GM12878 (cell line): Measurements from ENCODE around the gene HSPA12A. TPM values are rescaled to one million over a fixed set of nuclear protein-coding genes. Genes with fewer than 3 reads are reported as not detected.

Experiments used
- ATAC-seq: fragments of 200-7000 bp; cut with Tn5 transposase; 3 replicates; pipeline ENCODE4 v1.9.1; 2020; ENCODE audit warnings: mild to moderate bottlenecking, moderate library complexity
- BruUV-seq: library from RNA; stranded (reverse); fragments of 400-500 nt; replicated peaks from 2 replicates; lab custom pipeline; 2021; lab: Mats Ljungman, UMichigan
- CTCF ChIA-PET: fragments of 300-600 bp; sonication (Branson Sonifier 250); formaldehyde crosslinking; extraction: SDS; loops from one replicate; lab custom pipeline; 2021; ENCODE audit warnings: inconsistent platforms; lab: Yijun Ruan, JAX
- POLR2A ChIA-PET: fragments of 350-600 bp; formaldehyde crosslinking; extraction: SDS; loops from one replicate; lab custom pipeline; 2021; ENCODE audit warnings: inconsistent platforms; lab: Charles Lee
- RAD21 ChIA-PET: fragments of 300-600 bp; sonication (Branson Sonifier 250); formaldehyde crosslinking; loops from one replicate; lab custom pipeline; 2023; ENCODE audit warnings: antibody characterized with exemption; ENCODE audit not compliant: unreplicated experiment; lab: Charles Lee
- SMC1A ChIA-PET: fragments of 300-600 bp; sonication (Branson Sonifier 250); formaldehyde crosslinking; loops from one replicate; lab custom pipeline; 2023; ENCODE audit not compliant: unreplicated experiment, uncharacterized antibody; lab: Charles Lee
- DNase-seq: peaks from one replicate; pipeline ENCODE4 v3.0.0-alpha.2; 2011; ENCODE audit warnings: low read depth, low spot score
- FAIRE-seq: peaks from 3 replicates; lab custom pipeline; 2011; peaks lifted over from hg19 to GRCh38; lab: Jason Lieb, UNC
- H2AFZ ChIP-seq: 2 replicates; pipeline ENCODE4 v1.6.0; 2011; ENCODE audit warnings: low read depth, low read length, control low read depth; ENCODE audit not compliant: control insufficient read depth
- H3K27ac ChIP-seq: 2 replicates; pipeline ENCODE4 v1.5.1; 2011; ENCODE audit warnings: control low read depth; ENCODE audit not compliant: control insufficient read depth, insufficient read depth
- H3K27me3 ChIP-seq, 2 experiments: replicated peaks in 1 of 2; 2 replicates each; pipeline versions ENCODE4 v1.6.0 to v1.6.1; 2011; ENCODE audit warnings: low read length in 1 of 2; ENCODE audit not compliant: control insufficient read depth in 2 of 2, insufficient read depth in 2 of 2
- H3K36me3 ChIP-seq, 2 experiments: 2 replicates each; pipeline ENCODE4 v1.5.1; 2011; ENCODE audit warnings: low read length in 1 of 2; ENCODE audit not compliant: control insufficient read depth in 2 of 2, insufficient read depth in 2 of 2
- H3K4me1 ChIP-seq: 2 replicates; pipeline ENCODE4 v1.6.1; 2011; ENCODE audit warnings: mild to moderate bottlenecking, low read length, moderate library complexity, mixed read lengths; ENCODE audit not compliant: control insufficient read depth, insufficient read depth
- H3K4me2 ChIP-seq: 2 replicates; pipeline ENCODE4 v1.6.0; 2011; ENCODE audit warnings: control low read depth; ENCODE audit not compliant: control insufficient read depth, insufficient read depth
- H3K4me3 ChIP-seq: fragments of 200-600 bp; sonication (generic); 2 replicates; pipeline ENCODE4 v1.5.1; 2016
- H3K79me2 ChIP-seq: 2 replicates; pipeline ENCODE4 v1.6.0; 2011; ENCODE audit warnings: low read length; ENCODE audit not compliant: control insufficient read depth, insufficient read depth
- H3K9ac ChIP-seq: 2 replicates; pipeline ENCODE4 v1.8.0; 2011; ENCODE audit warnings: low read length, control low read depth, mixed read lengths; ENCODE audit not compliant: control insufficient read depth, insufficient read depth
- H3K9me3 ChIP-seq: replicated peaks from 3 replicates; pipeline ENCODE4 v1.5.1; 2011; ENCODE audit warnings: mild to moderate bottlenecking, low read length; ENCODE audit not compliant: control insufficient read depth, insufficient read depth
- H4K20me1 ChIP-seq: 2 replicates; pipeline ENCODE4 v1.6.0; 2011; ENCODE audit not compliant: control insufficient read depth, insufficient read depth
- ATF7 ChIP-seq: fragments of 450-650 bp; IDR thresholded peaks from 2 replicates; pipeline ENCODE4 v1.6.1; 2016; ENCODE audit warnings: low read depth, mild to moderate bottlenecking
- MEF2B ChIP-seq: fragments of 450-650 bp; IDR thresholded peaks from 2 replicates; pipeline ENCODE4 v1.6.1; 2018; ENCODE audit warnings: mild to moderate bottlenecking, moderate library complexity; ENCODE audit not compliant: partially characterized antibody, poor library complexity, severe bottlenecking
- SRF ChIP-seq, 2 experiments: IDR thresholded peaks; 2 replicates each; pipeline ENCODE4 v1.6.1; 2011; ENCODE audit warnings: low read depth in 2 of 2, low read length in 2 of 2, mild to moderate bottlenecking in 1 of 2, moderate library complexity in 1 of 2
- STAT1 ChIP-seq: fragments of 450-650 bp; conservative IDR thresholded peaks from 2 replicates; pipeline ENCODE4 v1.6.1; 2014; ENCODE audit warnings: antibody characterized with exemption, mild to moderate bottlenecking
- ZNF622 ChIP-seq: fragments of 450-650 bp; IDR thresholded peaks from 2 replicates; pipeline ENCODE4 v1.6.1; 2017; ENCODE audit warnings: mild to moderate bottlenecking, inconsistent platforms
- WGBS: methylation state at CpG from one replicate; pipeline ENCODE4 v1.1.6; 2016; ENCODE audit warnings: low lambda C conversion rate; ENCODE audit not compliant: insufficient replicate concordance, insufficient coverage; ENCODE audit errors: missing lambda C conversion rate; 5-methylcytosine and 5-hydroxymethylcytosine counted together
- in situ Hi-C: fragments of 300-500 bp; cut with MboI; formaldehyde crosslinking; loops from 9 replicates; pipeline ENCODE4 v1.14.3; 2018; ENCODE audit warnings: mixed read lengths
- intact Hi-C: fragments of 100-400 bp; cut with micrococcal nuclease; formaldehyde crosslinking; loops from one replicate; pipeline ENCODE4 v1.14.2; 2022; ENCODE audit not compliant: unreplicated experiment
- polyA plus RNA-seq, 11 experiments: library from polyadenylated mRNA; depleted of rRNA in 4 of 11; unstranded in 6 of 11; stranded (reverse) in 5 of 11; fragments of >200 nt; fragmentation: Nextera tagmentation in 4 of 11; fragmentation: Illumina TruSeq in 1 of 11; extraction: Ambion mirVana in 4 of 11; extraction: Trizol in 1 of 11; gene quantifications; 1 replicate in 1 of 11; 2 replicates in 10 of 11; pipeline versions ENCODE4 v1.2.1 to v1.2.3, GENCODE V29; 2011 to 2016; ENCODE audit warnings: inconsistent platforms in 2 of 11, missing spikeins in 2 of 11, low read depth in 1 of 11
- total RNA-seq, 4 experiments: library from RNA; depleted of rRNA in 3 of 4; stranded (reverse); fragments of >200 nt in 3 of 4; fragmentation: Illumina TruSeq in 1 of 4; extraction: Trizol in 1 of 4; gene quantifications; 2 replicates each; pipeline versions ENCODE4 v1.2.1 to v1.2.3, GENCODE V29; 2013 to 2021
- TF ChIP-seq, protein P1 (sequence below): IDR thresholded peaks from 2 replicates; pipeline ENCODE4 v1.6.1; 2011; ENCODE audit warnings: mild to moderate bottlenecking, low read depth, low read length, moderate library complexity; ENCODE audit not compliant: insufficient replicate concordance
- TF ChIP-seq, protein P2 (sequence below): fragments of 450-650 bp; formaldehyde crosslinking; IDR thresholded peaks from 2 replicates; pipeline ENCODE4 v1.4.0; 2020; ENCODE audit warnings: mild to moderate bottlenecking, moderate library complexity
- TF ChIP-seq, protein P3 (sequence below): fragments of 450-650 bp; IDR thresholded peaks from 2 replicates; pipeline ENCODE4 v1.6.1; 2017; ENCODE audit warnings: mild to moderate bottlenecking
- TF ChIP-seq, protein P4 (sequence below): IDR thresholded peaks from 2 replicates; pipeline ENCODE4 v1.6.1; 2011; ENCODE audit warnings: borderline replicate concordance, low read depth, mild to moderate bottlenecking, moderate library complexity, mixed read lengths, low read length; ENCODE audit not compliant: insufficient read depth; ENCODE audit errors: extremely low read length
- TF ChIP-seq, protein P5 (sequence below): fragments of 450-650 bp; IDR thresholded peaks from 2 replicates; pipeline ENCODE4 v1.6.1; 2017; ENCODE audit warnings: antibody characterized with exemption, mild to moderate bottlenecking, moderate library complexity

HSPA12A gene
- total and polyA plus RNA-seq, 10 of the 15 experiments (the other 5 are each of a cell fraction or from before 2014, with no cell fraction given): 0.90 to 20.2 (median 2.8) TPM

DNA sequence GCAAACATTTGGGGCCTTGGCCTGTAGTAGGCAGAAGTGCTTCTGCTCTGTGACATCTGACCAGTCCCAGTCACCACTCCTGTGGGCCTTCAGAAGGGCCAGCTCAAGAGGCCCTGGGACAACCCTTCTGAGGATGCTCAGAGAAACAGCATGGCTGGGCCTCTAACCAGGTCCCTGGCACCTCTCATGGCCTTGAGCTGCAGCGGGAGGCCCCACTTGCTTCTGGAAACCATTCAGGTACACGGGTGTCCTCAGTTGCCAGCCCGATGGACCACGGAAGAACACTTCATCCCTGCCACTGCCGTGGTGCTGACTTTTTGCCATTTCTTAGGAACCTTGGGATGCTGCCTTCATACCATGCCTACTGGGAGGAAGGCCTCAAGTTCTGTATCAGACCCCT lies 57.6 kb downstream of the HSPA12A start (continued):
- TF ChIP-seq, protein P1, sequence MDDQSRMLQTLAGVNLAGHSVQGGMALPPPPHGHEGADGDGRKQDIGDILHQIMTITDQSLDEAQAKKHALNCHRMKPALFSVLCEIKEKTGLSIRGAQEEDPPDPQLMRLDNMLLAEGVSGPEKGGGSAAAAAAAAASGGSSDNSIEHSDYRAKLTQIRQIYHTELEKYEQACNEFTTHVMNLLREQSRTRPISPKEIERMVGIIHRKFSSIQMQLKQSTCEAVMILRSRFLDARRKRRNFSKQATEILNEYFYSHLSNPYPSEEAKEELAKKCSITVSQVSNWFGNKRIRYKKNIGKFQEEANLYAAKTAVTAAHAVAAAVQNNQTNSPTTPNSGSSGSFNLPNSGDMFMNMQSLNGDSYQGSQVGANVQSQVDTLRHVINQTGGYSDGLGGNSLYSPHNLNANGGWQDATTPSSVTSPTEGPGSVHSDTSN: no peak
- TF ChIP-seq, protein P2, sequence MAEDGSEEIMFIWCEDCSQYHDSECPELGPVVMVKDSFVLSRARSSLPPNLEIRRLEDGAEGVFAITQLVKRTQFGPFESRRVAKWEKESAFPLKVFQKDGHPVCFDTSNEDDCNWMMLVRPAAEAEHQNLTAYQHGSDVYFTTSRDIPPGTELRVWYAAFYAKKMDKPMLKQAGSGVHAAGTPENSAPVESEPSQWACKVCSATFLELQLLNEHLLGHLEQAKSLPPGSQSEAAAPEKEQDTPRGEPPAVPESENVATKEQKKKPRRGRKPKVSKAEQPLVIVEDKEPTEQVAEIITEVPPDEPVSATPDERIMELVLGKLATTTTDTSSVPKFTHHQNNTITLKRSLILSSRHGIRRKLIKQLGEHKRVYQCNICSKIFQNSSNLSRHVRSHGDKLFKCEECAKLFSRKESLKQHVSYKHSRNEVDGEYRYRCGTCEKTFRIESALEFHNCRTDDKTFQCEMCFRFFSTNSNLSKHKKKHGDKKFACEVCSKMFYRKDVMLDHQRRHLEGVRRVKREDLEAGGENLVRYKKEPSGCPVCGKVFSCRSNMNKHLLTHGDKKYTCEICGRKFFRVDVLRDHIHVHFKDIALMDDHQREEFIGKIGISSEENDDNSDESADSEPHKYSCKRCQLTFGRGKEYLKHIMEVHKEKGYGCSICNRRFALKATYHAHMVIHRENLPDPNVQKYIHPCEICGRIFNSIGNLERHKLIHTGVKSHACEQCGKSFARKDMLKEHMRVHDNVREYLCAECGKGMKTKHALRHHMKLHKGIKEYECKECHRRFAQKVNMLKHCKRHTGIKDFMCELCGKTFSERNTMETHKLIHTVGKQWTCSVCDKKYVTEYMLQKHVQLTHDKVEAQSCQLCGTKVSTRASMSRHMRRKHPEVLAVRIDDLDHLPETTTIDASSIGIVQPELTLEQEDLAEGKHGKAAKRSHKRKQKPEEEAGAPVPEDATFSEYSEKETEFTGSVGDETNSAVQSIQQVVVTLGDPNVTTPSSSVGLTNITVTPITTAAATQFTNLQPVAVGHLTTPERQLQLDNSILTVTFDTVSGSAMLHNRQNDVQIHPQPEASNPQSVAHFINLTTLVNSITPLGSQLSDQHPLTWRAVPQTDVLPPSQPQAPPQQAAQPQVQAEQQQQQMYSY (CRISPR knock-in tag): no peak
- TF ChIP-seq, protein P3, sequence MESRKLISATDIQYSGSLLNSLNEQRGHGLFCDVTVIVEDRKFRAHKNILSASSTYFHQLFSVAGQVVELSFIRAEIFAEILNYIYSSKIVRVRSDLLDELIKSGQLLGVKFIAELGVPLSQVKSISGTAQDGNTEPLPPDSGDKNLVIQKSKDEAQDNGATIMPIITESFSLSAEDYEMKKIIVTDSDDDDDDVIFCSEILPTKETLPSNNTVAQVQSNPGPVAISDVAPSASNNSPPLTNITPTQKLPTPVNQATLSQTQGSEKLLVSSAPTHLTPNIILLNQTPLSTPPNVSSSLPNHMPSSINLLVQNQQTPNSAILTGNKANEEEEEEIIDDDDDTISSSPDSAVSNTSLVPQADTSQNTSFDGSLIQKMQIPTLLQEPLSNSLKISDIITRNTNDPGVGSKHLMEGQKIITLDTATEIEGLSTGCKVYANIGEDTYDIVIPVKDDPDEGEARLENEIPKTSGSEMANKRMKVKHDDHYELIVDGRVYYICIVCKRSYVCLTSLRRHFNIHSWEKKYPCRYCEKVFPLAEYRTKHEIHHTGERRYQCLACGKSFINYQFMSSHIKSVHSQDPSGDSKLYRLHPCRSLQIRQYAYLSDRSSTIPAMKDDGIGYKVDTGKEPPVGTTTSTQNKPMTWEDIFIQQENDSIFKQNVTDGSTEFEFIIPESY: no peak

DNA sequence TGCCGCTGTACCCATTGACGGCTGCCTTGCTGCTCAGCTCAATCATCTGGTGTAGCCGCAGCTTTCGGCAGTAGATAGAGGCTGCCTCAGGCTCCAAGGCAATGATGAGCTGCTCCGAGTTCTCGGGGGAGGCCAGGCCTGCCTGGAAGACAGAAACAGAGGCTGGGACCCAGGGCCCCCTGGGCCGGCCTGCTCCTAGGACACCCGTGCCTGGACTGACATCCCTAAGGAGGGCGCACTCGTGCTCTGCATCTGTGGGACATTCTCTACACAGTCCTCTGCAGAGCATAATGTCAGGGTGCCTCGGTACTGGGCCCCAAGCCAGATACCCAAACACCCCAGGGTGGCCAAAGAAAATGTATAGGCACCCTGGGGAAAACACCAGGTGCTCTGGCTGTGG lies 58.5 kb downstream of the HSPA12A start:
- no TSS peak for BruUV-seq
- Histone ChIP-seq H3K4me3 (no peak overlapping the region), H3K9ac (no peak overlapping the region), H3K79me2 (no peaks in the 10 kb centered on the region), H3K36me3 (no peaks in the 10 kb centered on the region), H2AFZ (no peak overlapping the region), H3K4me1 (no peaks in the 10 kb centered on the region), H4K20me1 (no peaks in the 10 kb centered on the region), H3K4me2 (no peak overlapping the region), H3K27me3 (no peaks in the 10 kb centered on the region), H3K9me3 (no peaks in the 10 kb centered on the region), H3K27ac (no peak overlapping the region)
- POLR2A ChIA-PET: no interaction called here
- FAIRE-seq (no peak), DNase-seq (no peak), ATAC-seq (no peak)
- RAD21 ChIA-PET: interaction anchor here (1.5 kb wide), 1 partner anchor 492 kb away, joined by 4 read pairs; no protein-coding TSS in a partner anchor
- TF ChIP-seq, protein P4, sequence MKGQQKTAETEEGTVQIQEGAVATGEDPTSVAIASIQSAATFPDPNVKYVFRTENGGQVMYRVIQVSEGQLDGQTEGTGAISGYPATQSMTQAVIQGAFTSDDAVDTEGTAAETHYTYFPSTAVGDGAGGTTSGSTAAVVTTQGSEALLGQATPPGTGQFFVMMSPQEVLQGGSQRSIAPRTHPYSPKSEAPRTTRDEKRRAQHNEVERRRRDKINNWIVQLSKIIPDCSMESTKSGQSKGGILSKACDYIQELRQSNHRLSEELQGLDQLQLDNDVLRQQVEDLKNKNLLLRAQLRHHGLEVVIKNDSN: no peak
- TF ChIP-seq STAT1 (no peak), ZNF622 (no peak), MEF2B (no peak), ATF7 (no peak), SRF (IDR thresholded peaks at IDR 0.05; ENCODE audit: low read depth in 2 of 2, low read length in 2 of 2) (no peak)
- TF ChIP-seq, protein P5, sequence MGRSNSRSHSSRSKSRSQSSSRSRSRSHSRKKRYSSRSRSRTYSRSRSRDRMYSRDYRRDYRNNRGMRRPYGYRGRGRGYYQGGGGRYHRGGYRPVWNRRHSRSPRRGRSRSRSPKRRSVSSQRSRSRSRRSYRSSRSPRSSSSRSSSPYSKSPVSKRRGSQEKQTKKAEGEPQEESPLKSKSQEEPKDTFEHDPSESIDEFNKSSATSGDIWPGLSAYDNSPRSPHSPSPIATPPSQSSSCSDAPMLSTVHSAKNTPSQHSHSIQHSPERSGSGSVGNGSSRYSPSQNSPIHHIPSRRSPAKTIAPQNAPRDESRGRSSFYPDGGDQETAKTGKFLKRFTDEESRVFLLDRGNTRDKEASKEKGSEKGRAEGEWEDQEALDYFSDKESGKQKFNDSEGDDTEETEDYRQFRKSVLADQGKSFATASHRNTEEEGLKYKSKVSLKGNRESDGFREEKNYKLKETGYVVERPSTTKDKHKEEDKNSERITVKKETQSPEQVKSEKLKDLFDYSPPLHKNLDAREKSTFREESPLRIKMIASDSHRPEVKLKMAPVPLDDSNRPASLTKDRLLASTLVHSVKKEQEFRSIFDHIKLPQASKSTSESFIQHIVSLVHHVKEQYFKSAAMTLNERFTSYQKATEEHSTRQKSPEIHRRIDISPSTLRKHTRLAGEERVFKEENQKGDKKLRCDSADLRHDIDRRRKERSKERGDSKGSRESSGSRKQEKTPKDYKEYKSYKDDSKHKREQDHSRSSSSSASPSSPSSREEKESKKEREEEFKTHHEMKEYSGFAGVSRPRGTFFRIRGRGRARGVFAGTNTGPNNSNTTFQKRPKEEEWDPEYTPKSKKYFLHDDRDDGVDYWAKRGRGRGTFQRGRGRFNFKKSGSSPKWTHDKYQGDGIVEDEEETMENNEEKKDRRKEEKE: no peak
- in situ Hi-C loops (loop anchor here (5.0 to 10.0 kb wide), 2 partner anchors 101 to 493 kb away; no protein-coding TSS in a partner anchor), intact Hi-C loops (no loop called here)
- 54% methylated on average over 11 of the region's 11 CpGs for WGBS
- SMC1A ChIA-PET: no interaction called here
- CTCF ChIA-PET: interaction anchor here (0.7 to 3.5 kb wide), 4 partner anchors 104 to 502 kb away, joined by 3 to 48 read pairs (median 16); no protein-coding TSS in a partner anchor
